Activated T-helper 1 cell treated with Interleukin-2 at 50 U/mL for 16 hours (primary cell): Measurements from ENCODE around the gene KDM5C.

ENCODE experiments used
- DNase-seq: peaks from one replicate; pipeline ENCODE4 v3.0.0-alpha.2; 2020; ENCODE audit warnings: low read depth

Gene KDM5C

DNA sequence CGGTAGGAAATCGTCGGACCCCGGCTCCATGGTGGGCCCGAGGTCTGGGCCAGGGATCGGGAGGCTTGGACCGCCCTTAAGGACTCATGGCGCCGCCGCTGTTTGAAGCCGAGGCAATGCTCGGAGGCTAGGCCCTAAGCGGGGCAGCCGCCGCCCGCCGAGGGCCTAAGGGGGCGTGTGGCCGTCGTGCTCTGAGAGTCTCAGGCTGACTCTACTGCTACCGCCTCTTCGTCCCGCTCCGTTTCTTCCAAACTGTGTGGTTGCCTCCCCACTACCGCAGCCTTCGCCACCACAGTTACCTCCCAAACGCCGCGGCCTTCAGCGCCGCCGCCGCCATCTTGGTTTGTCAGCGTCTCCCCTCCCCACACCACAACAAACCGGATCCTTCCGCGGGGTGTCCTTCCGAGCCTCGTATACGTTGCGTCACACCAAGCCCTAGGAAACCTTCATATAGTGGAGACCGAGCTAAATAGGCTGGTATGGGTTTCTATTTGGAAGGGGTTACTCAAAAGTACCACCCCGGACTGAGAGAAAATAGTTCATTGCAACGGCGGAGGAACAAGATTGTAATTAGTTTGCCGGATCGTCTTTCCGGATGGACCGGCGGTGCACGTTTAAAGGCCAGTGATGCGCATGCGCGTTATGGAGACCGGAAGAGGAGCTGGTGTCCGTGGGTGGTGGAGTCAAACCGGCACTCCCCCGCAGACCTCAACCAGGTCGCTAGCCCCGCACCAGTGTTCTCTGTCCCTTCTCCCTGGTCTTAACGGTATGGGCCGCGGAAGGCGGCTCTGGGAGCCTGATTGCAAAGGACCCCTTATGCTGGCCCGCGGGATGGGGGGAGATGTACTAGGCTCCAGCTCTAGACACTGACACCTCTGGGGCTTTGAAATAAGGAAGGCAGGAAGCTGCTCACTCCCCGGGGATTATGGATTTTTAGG is at the start of gene KDM5C:
TSS of gene KDM5C (minus strand) at position 348 of the 938 bp plus-strand sequence. CDS start at position 30, 318 bp downstream.
- peak; percentile 89 for DNase-seq

- no peak for DNase-seq
Measured at GRCh38 chrX:53272808-53273337, 47.9 kb upstream of the KDM5C start.

DNA sequence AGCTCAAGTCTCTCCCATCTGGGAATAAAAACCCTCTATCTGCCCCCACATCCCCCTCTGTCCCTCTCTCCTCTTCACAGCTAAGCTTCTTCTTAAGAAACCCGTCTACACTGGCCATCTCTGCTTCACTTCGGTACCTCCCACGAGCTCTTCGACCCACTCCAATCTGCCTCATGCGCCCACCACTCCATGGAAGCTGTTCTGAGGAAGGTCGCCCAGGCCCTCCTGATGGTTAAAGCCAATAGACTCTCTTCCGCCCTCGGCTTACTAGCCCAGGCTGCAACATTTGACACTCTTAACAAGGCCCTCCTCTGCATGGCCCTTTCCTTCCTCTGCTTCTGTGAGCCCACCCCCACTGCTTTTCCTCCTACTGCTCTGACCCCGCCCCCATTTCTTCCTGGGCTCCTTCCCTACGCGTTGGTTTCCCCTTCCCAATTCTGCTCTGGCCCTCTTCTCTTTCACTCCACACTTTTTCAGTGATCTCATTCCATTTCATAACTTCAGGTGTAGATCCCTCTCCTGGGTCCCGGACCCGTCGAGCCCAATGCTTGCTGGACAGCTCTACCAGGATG is 44.6 kb upstream of the KDM5C start:
- no peak for DNase-seq

- DNase-seq, result no peak
Measured at GRCh38 chrX:53268173-53268572, 43.2 kb upstream of the KDM5C start.

- no peak for DNase-seq
Measured at GRCh38 chrX:53266914-53267313, 41.9 kb upstream of the KDM5C start.

- DNase-seq, result no peak
Measured at GRCh38 chrX:53265771-53266574, 41.0 kb upstream of the KDM5C start.

DNA sequence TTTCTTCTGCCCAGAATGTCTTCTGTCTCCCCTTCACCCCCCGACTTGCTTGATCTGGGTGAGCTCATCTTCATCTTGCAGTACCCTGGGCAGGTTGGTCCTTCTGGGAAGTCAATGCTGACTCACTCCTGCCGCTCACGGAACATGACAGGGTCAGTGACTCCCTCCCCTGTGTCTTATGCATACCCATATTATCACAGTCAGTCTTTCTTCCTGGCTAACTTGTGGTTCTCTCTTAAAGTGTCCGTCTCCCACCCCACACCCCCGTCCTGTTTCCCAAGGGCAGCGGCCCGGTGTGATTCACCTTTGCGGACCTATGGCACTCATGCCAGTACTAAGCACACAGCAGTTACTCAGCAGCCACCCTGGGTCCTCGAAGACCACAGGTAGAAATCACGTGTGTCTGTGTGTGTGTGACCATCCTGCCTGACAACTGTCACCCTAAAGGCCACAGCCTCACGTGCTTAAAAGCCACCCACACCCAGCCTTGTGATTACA is 38.6 kb upstream of the KDM5C start:
- no peak for DNase-seq

DNA sequence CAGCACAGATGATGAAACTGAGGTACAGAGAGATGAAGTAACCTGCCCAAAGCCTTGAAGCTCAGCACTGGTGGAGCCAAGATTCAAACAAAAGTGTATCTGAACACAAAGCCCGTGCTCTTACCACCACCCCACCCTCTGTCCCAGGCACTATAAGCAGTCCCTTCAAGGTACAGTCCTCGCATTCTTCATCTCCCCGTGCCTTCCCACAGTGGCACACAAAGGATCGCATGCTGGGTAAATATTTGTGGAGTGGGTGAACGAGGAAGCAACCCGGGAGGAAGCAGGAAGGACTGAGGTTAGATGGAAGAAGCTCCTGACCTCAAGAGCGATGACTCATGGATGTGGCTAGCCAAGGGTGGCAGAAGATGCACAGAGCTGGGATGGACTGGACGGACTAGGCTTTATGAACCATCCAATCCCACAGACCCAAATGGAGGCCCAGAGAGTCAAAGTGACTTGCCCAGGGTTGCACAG is 37.9 kb upstream of the KDM5C start:
- no peak for DNase-seq

DNA sequence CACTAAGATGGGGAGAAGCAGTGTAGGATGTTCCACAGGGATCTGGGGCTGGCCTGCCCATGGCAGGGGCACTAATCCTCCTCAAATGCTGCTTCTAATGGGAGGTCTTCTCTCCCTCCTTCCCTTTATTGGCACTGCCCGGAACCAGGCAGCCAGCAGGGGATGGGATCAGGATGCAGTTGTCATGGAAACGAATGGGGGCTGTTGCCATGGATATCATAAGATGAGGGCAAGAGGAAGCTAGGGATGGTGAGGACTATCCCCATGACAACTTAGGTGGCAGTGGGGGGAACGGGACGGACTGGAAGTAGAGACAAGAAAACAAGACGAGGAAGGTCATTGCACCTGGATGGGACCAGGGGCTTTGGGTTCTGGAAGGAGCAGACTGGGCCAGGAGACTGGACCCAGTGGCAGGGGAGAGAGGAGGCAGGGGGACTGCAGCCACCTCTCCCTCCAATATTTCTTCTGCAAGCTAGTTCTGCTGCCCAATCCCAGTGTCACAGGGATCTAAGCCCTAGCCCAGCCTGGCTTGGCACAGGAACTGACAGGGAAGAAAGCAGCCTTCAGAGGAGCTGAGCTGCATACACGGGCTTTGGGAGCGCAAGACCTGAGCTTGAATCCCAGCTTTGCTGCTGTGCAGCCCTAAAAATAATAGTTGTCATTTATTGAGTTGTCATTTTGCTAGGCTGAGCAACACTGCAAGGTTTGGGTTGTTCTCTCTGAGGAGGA is 37.3 kb upstream of the KDM5C start:
- no peak for DNase-seq

GRCh38 chrX:53261355-53261972 is 36.5 kb upstream of the KDM5C start:
- DNase-seq, result no peak

GRCh38 chrX:53260836-53261235 is 35.8 kb upstream of the KDM5C start:
- DNase-seq, result no peak

GRCh38 chrX:53257670-53258423 is 32.8 kb upstream of the KDM5C start:
- DNase-seq, result no peak

DNA sequence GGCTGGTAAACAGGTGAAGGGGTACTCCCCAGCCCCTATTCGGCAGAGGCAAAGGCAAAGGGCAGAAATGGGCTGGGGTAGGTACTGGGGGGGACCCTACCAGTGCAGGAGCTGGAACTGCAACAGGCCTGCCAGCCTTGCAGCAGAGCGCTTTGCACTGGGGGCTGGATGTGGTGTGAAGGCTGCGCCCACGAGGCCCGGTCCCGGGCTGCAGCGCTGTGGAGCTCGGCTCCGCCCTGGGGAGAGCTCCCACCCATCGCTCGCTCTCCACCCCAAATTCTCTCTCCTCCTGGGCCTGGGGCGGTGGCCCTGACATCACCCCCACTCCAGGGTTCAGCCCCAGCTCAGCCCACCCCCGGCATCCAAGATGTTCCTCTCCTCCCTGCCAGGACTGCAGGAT is 32.2 kb upstream of the KDM5C start:
- no peak for DNase-seq

- no peak for DNase-seq
Measured at GRCh38 chrX:53256446-53257041, 31.5 kb upstream of the KDM5C start.

DNA sequence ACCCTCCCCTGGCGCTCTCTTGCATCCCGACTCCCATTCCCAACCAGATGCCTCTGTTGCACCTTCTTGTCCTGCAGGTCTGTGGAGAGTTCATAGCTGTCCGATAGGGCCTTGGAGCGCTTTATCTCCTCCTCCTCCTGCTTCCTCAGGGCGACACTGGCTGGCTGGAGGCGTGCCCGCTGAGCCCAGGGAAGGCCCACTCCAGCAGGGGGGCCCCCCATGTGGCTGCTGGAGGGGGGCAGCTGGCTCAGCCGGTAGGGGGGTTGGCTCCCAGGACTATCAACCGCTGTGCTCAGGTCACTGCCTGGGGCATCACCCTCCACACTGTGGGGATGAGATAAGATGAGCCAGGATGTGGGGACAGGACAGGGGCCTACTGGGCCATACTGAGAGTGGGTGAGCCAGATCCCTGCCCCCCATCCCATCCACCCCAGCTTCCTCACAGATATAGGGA is 30.8 kb upstream of the KDM5C start:
- DNase-seq, result no peak

DNA sequence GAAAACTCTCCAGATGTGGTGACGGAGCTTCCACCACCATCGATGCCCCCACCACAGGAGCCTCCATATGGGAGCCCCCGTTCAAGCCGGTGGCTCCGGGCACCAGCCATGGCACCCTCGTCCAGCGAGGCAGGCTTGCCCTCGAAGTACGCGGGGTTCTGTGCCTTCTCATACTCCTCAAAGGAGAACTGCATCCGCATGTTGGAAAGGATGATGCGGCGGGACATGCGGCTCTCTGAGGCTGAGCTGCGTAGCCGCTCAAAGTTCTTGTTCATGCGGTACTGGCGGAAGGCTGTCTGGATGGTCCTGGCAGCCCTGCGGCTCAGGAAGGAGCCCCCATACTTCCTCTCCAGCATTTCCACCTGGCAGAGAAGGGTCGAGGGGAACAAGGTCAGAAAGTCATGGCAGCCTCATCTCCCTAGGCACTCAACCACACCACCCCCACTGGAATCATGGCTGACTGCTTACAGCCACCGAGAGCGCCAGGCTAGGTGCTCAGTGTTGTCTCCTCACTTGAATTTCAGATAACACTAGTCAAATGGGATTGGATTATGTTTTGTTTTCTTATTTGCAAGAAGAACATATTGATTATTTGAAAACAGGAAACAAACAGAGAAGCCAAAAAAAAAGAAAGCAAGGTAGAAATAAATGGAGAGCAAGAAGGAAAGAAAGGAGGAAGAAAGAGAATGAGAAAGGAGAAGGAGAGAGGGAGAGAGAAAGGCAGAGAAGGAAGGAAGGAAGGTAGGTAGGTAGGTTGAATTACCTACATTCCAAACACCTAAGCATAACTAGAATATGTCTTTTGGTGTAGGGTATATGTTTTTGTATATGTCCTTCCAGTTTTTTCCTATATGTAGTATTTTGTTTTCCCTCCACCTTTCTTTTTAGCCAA is 29.8 kb upstream of the KDM5C start:
- DNase-seq, result no peak

- no peak for DNase-seq
Measured at GRCh38 chrX:53253293-53254020, 28.4 kb upstream of the KDM5C start.

- DNase-seq, result no peak
Measured at GRCh38 chrX:53251307-53251706, 26.3 kb upstream of the KDM5C start.
